K562 (cell line): ENCODE results near the gene S100A7A.

ENCODE experiments used
- CHD4 ChIP-seq: fragments of 200-600 bp; sonication (generic); IDR thresholded peaks from 3 replicates; pipeline ENCODE4 v1.6.1; 2012; ENCODE audit warnings: low read depth, mild to moderate bottlenecking, mixed read lengths, low read length, inconsistent platforms; ENCODE audit not compliant: insufficient read depth, insufficient replicate concordance, poor library complexity, severe bottlenecking
- ERF ChIP-seq: fragments of 450-650 bp; formaldehyde crosslinking; IDR thresholded peaks from 2 replicates; pipeline ENCODE4 v1.4.0; 2020; ENCODE audit warnings: mild to moderate bottlenecking, mixed read lengths
- EZH2 ChIP-seq: IDR thresholded peaks from 2 replicates; pipeline ENCODE4 v1.6.1; 2012; ENCODE audit warnings: low read depth, mild to moderate bottlenecking, inconsistent platforms, low read length, borderline replicate concordance
- FOS ChIP-seq: IDR thresholded peaks from 3 replicates; pipeline ENCODE4 v1.6.1; 2011; ENCODE audit not compliant: insufficient read length; ENCODE audit errors: extremely low read depth
- GABPA ChIP-seq: fragments of 200-800 bp; sonication (Bioruptor generic); conservative IDR thresholded peaks from 2 replicates; pipeline ENCODE4 v1.6.1; 2016; ENCODE audit warnings: low read depth, missing genetic modification characterization, missing compliant biosample characterization
- HDAC8 ChIP-seq: fragments of 450-650 bp; IDR thresholded peaks from 2 replicates; pipeline ENCODE4 v1.6.1; 2016; ENCODE audit warnings: mild to moderate bottlenecking, missing genetic modification characterization, moderate library complexity, missing compliant biosample characterization
- MEF2D ChIP-seq: conservative IDR thresholded peaks from 2 replicates; pipeline ENCODE4 v1.6.1; 2016; ENCODE audit warnings: low read depth, missing genetic modification characterization, missing compliant biosample characterization
- MTA3 ChIP-seq: fragments of 450-650 bp; formaldehyde crosslinking; IDR thresholded peaks from 2 replicates; pipeline ENCODE4 v1.6.1; 2017; ENCODE audit warnings: mild to moderate bottlenecking, borderline replicate concordance
- ZBTB8A ChIP-seq: fragments of 450-650 bp; IDR thresholded peaks from 2 replicates; pipeline ENCODE4 v1.6.1; 2018; ENCODE audit warnings: mild to moderate bottlenecking, moderate library complexity; ENCODE audit not compliant: partially characterized antibody
- ZNF274 ChIP-seq: IDR thresholded peaks from 2 replicates; pipeline ENCODE4 v1.6.1; 2011; ENCODE audit warnings: low read depth, mild to moderate bottlenecking, low read length, moderate library complexity, borderline replicate concordance
- ZNF561 ChIP-seq: fragments of 450-650 bp; formaldehyde crosslinking; conservative IDR thresholded peaks from 2 replicates; pipeline ENCODE4 v1.4.0; 2020; ENCODE audit warnings: mild to moderate bottlenecking, moderate library complexity
- TF ChIP-seq, protein P1 (sequence below), 3 experiments: IDR thresholded peaks in 2 of 3; conservative IDR thresholded peaks in 1 of 3; 2 replicates each; pipeline ENCODE4 v1.5.1; 2011 to 2012; ENCODE audit warnings: low read length in 3 of 3, mild to moderate bottlenecking in 3 of 3, control low read depth in 2 of 3, improper control_type of control experiment in 1 of 3, inconsistent platforms in 1 of 3, low read depth in 1 of 3, mixed read lengths in 1 of 3, moderate library complexity in 1 of 3; ENCODE audit not compliant: insufficient read depth in 2 of 3
- TF ChIP-seq, protein P2 (sequence below): fragments of 250-450 bp; sonication (Bioruptor Pico); IDR thresholded peaks from 2 replicates; pipeline ENCODE4 v1.8.0; 2022; ENCODE audit warnings: moderate library complexity, mild to moderate bottlenecking, inconsistent platforms

DNA sequence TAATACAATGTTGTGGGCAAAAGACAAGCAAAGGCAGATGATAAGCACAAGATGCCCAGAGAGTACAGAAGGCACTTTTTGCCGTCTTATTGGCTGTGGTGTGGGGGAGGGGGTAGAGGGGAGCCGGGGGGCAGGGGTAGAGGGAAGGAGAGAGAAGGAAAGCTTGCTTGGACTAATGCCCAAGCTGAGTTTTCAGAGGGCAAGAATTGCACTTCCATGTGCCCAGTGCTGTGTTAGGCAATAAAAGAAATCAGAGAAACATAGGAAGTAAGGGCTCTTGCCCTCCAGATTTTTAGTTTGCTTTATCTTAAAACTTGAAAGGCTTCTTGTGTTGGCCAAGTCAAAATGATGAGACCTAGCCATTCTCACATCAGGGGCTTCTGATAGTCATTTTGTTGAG, 49.2 kb upstream of the S100A7A start:
- TF ChIP-seq CHD4 (no peak), ZNF561 (no peak), MTA3 (no peak), MEF2D (tag) (no peak), ERF (CRISPR knock-in tag) (no peak), GABPA (tag) (no peak), HDAC8 (no peak), ZBTB8A (no peak), EZH2 (no peak), ZNF274 (no peak), FOS (no peak)
- TF ChIP-seq, protein P1, sequence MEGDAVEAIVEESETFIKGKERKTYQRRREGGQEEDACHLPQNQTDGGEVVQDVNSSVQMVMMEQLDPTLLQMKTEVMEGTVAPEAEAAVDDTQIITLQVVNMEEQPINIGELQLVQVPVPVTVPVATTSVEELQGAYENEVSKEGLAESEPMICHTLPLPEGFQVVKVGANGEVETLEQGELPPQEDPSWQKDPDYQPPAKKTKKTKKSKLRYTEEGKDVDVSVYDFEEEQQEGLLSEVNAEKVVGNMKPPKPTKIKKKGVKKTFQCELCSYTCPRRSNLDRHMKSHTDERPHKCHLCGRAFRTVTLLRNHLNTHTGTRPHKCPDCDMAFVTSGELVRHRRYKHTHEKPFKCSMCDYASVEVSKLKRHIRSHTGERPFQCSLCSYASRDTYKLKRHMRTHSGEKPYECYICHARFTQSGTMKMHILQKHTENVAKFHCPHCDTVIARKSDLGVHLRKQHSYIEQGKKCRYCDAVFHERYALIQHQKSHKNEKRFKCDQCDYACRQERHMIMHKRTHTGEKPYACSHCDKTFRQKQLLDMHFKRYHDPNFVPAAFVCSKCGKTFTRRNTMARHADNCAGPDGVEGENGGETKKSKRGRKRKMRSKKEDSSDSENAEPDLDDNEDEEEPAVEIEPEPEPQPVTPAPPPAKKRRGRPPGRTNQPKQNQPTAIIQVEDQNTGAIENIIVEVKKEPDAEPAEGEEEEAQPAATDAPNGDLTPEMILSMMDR (IDR thresholded peaks at IDR 0.05 in 2 of 3, conservative IDR thresholded peaks at IDR 0.05 in 1 of 3; ENCODE audit: insufficient read depth in 2 of 3, low read depth in 1 of 3, low read length in 3 of 3), result no peak
- TF ChIP-seq, protein P2, sequence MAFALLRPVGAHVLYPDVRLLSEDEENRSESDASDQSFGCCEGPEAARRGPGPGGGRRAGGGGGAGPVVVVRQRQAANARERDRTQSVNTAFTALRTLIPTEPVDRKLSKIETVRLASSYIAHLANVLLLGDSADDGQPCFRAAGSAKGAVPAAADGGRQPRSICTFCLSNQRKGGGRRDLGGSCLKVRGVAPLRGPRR (CRISPR knock-in tag), result no peak
